HepG2 (cell line): ENCODE results near the gene RASGRF1. TPM values are rescaled to one million over a fixed set of nuclear protein-coding genes. Genes with fewer than 3 reads are reported as not detected.

Experiments
- FOXJ3 ChIP-seq: sonication (generic); formaldehyde crosslinking; IDR thresholded peaks from 2 replicates; pipeline ENCODE4 v1.4.0; 2020; ENCODE audit warnings: missing genetic modification reagents, mild to moderate bottlenecking, borderline replicate concordance
- FOXK1 ChIP-seq: sonication (generic); formaldehyde crosslinking; IDR thresholded peaks from 2 replicates; pipeline ENCODE4 v1.4.0; 2020; ENCODE audit warnings: low read depth, missing genetic modification reagents, borderline replicate concordance
- FOXO1 ChIP-seq: sonication (generic); formaldehyde crosslinking; IDR thresholded peaks from 2 replicates; pipeline ENCODE4 v1.4.0; 2020; ENCODE audit warnings: missing genetic modification reagents
- HNF4A ChIP-seq: sonication (generic); formaldehyde crosslinking; IDR thresholded peaks from 2 replicates; pipeline ENCODE4 v1.4.0; 2020; ENCODE audit warnings: missing genetic modification reagents
- JUN ChIP-seq: sonication (generic); formaldehyde crosslinking; IDR thresholded peaks from 2 replicates; pipeline ENCODE4 v1.4.0; 2020; ENCODE audit warnings: mild to moderate bottlenecking, missing genetic modification reagents
- MNT ChIP-seq: fragments of 450-650 bp; IDR thresholded peaks from 2 replicates; pipeline ENCODE4 v1.6.1; 2016
- NR0B2 ChIP-seq: sonication (generic); formaldehyde crosslinking; IDR thresholded peaks from 2 replicates; pipeline ENCODE4 v1.4.0; 2020; ENCODE audit warnings: mild to moderate bottlenecking, missing genetic modification reagents
- PAX8 ChIP-seq: sonication (generic); formaldehyde crosslinking; IDR thresholded peaks from 2 replicates; pipeline ENCODE4 v1.8.0; 2022; ENCODE audit warnings: mild to moderate bottlenecking, missing genetic modification reagents, borderline replicate concordance
- PBX3 ChIP-seq: sonication (generic); formaldehyde crosslinking; IDR thresholded peaks from 2 replicates; pipeline ENCODE4 v1.8.1; 2023; ENCODE audit warnings: missing genetic modification reagents, inconsistent platforms, borderline replicate concordance
- RNF2 ChIP-seq: fragments of 450-650 bp; conservative IDR thresholded peaks from 2 replicates; pipeline ENCODE4 v1.6.1; 2016; ENCODE audit warnings: low read depth
- TAF1 ChIP-seq: sonication (generic); formaldehyde crosslinking; IDR thresholded peaks from 2 replicates; pipeline ENCODE4 v1.4.0; 2020; ENCODE audit warnings: missing genetic modification reagents
- TGIF2 ChIP-seq: IDR thresholded peaks from 2 replicates; pipeline ENCODE4 v1.6.1; 2016; ENCODE audit warnings: control low read depth, missing compliant biosample characterization
- THRA ChIP-seq: sonication (generic); formaldehyde crosslinking; IDR thresholded peaks from 2 replicates; pipeline ENCODE4 v1.4.0; 2020; ENCODE audit warnings: missing genetic modification reagents, borderline replicate concordance
- XBP1 ChIP-seq: sonication (generic); formaldehyde crosslinking; IDR thresholded peaks from 2 replicates; pipeline ENCODE4 v1.5.0; 2020; ENCODE audit warnings: missing genetic modification reagents
- YY1 ChIP-seq: IDR thresholded peaks from 2 replicates; pipeline ENCODE4 v1.6.1; 2011; ENCODE audit warnings: low read length, low read depth, moderate library complexity, mild to moderate bottlenecking; ENCODE audit not compliant: insufficient read depth, insufficient replicate concordance
- ZC3H13 ChIP-seq: sonication (generic); formaldehyde crosslinking; IDR thresholded peaks from 2 replicates; pipeline ENCODE4 v1.8.1; 2023; ENCODE audit warnings: mild to moderate bottlenecking, missing genetic modification reagents, moderate library complexity
- ZFP36L1 ChIP-seq: sonication (generic); formaldehyde crosslinking; IDR thresholded peaks from 2 replicates; pipeline ENCODE4 v1.8.0; 2022; ENCODE audit warnings: mild to moderate bottlenecking, missing genetic modification reagents, moderate library complexity
- ZNF124 ChIP-seq: sonication (generic); formaldehyde crosslinking; IDR thresholded peaks from 2 replicates; pipeline ENCODE4 v1.4.0; 2020; ENCODE audit warnings: missing genetic modification reagents
- ZNF326 ChIP-seq: sonication (generic); formaldehyde crosslinking; IDR thresholded peaks from 2 replicates; pipeline ENCODE4 v1.4.0; 2020; ENCODE audit warnings: missing genetic modification reagents, borderline replicate concordance
- ZNF350 ChIP-seq: sonication (generic); formaldehyde crosslinking; IDR thresholded peaks from 2 replicates; pipeline ENCODE4 v1.4.0; 2020; ENCODE audit warnings: mild to moderate bottlenecking, low read depth, missing genetic modification reagents, borderline replicate concordance
- ZNF468 ChIP-seq: sonication (generic); formaldehyde crosslinking; IDR thresholded peaks from 2 replicates; pipeline ENCODE4 v1.8.0; 2022; ENCODE audit warnings: mild to moderate bottlenecking, moderate library complexity, missing genetic modification reagents
- ZNF501 ChIP-seq: sonication (generic); formaldehyde crosslinking; IDR thresholded peaks from 2 replicates; pipeline ENCODE4 v1.5.1; 2020; ENCODE audit warnings: mild to moderate bottlenecking, moderate library complexity, missing genetic modification reagents
- ZNF616 ChIP-seq: sonication (generic); formaldehyde crosslinking; IDR thresholded peaks from 2 replicates; pipeline ENCODE4 v1.5.0; 2020; ENCODE audit warnings: low read depth, mild to moderate bottlenecking, missing genetic modification reagents
- ZNF75D ChIP-seq: sonication (generic); formaldehyde crosslinking; IDR thresholded peaks from 2 replicates; pipeline ENCODE4 v1.8.1; 2023; ENCODE audit warnings: missing genetic modification reagents, mild to moderate bottlenecking, borderline replicate concordance
- ZSCAN5A ChIP-seq: sonication (generic); formaldehyde crosslinking; IDR thresholded peaks from 2 replicates; pipeline ENCODE4 v1.8.0; 2022; ENCODE audit warnings: mild to moderate bottlenecking, missing genetic modification reagents, borderline replicate concordance
- polyA plus RNA-seq, 8 experiments: library from polyadenylated mRNA; depleted of rRNA in 3 of 8; stranded (reverse) in 7 of 8; unstranded in 1 of 8; fragments of >200 nt; fragmentation: Illumina TruSeq in 4 of 8; extraction: Trizol in 4 of 8; gene quantifications; 2 replicates each; pipeline versions ENCODE4 v1.2.1 to v1.2.3, GENCODE V29; 2011 to 2016; ENCODE audit warnings: low read depth in 4 of 8, missing spikeins in 1 of 8, mixed read lengths in 1 of 8; ENCODE audit not compliant: insufficient read depth in 1 of 8
- total RNA-seq, 5 experiments: library from RNA; depleted of rRNA; stranded (reverse); fragments of >200 nt; fragmentation: Illumina TruSeq; extraction: Trizol; gene quantifications; 2 replicates each; pipeline ENCODE4 v1.2.3, GENCODE V29; 2016; ENCODE audit warnings: low read depth in 1 of 5

RASGRF1 gene
- total and polyA plus RNA-seq, 2 of the 13 experiments (the other 11 are each of a cell fraction or from before 2014, with no cell fraction given), result 0.55 to 3.0 TPM

- TF ChIP-seq ZNF468 (CRISPR knock-in tag) (no peak), ZNF501 (CRISPR knock-in tag) (peak; percentile 79), YY1 (peak; percentile 54), PBX3 (no peak), FOXK1 (CRISPR knock-in tag) (peak; percentile 56; the same call in 1 of the 2 replicates), ZNF350 (CRISPR knock-in tag) (peak; percentile 50; the same call in 1 of the 2 replicates), ZC3H13 (CRISPR knock-in tag) (no peak), ZSCAN5A (CRISPR knock-in tag) (no peak), ZNF75D (CRISPR knock-in tag) (no peak), XBP1 (CRISPR knock-in tag) (no peak), TAF1 (CRISPR knock-in tag) (peak; percentile 42; the same call in 1 of the 2 replicates), TGIF2 (CRISPR knock-in tag) (peak; percentile 93), ZNF326 (no peak), THRA (CRISPR knock-in tag) (peak; percentile 52; the same call in 1 of the 2 replicates), HNF4A (peak; percentile 70), NR0B2 (CRISPR knock-in tag) (no peak), ZNF124 (CRISPR knock-in tag) (peak; percentile 88), PAX8 (CRISPR knock-in tag) (no peak), JUN (CRISPR knock-in tag) (no peak), FOXO1 (CRISPR knock-in tag) (peak; percentile 56; the same call in 1 of the 2 replicates), ZNF616 (CRISPR knock-in tag) (no peak), ZFP36L1 (CRISPR knock-in tag) (peak; percentile 97), RNF2 (peak; percentile 87), FOXJ3 (CRISPR knock-in tag) (no peak), MNT (peak; percentile 85)
Measured at GRCh38 chr15:78988361-78988911, 102.1 kb downstream of the RASGRF1 start (continued).
